SK-MEL-5 (cell line): ENCODE data around the gene ZSCAN5B. TPM values are rescaled to one million over a fixed set of nuclear protein-coding genes. Genes with fewer than 3 reads are reported as not detected.
A peak's percentile ranks its signal among the peaks of the same experiment; 100 is the strongest.
"Not testable (repeated sequence)": the region's sequence is repeated elsewhere in the genome, so short reads cannot be mapped to it uniquely, and the experiment has no call there.

Experiments
- DNase-seq: peaks from one replicate; pipeline ENCODE4 v3.0.0-alpha.2; 2016; ENCODE audit warnings: low read depth, low spot score
- in situ Hi-C: cut with HindIII; loops from 2 replicates; pipeline ENCODE4 v1.10.0; 2016; ENCODE audit warnings: low sequenced_read_pairs, high pct_unique_total_duplicates, low pct_unique_long_range_greater_than_20kb
- total RNA-seq: library from RNA; depleted of rRNA; stranded (reverse); fragments of >200 nt; shearing (Covaris generic); gene quantifications from 2 replicates; pipeline ENCODE4 v1.2.3, GENCODE V29; 2014

Gene ZSCAN5B
- total RNA-seq, 1 experiment from 2014 or later = not detected

GRCh38 chr19:56189785-56190184, 7.8 kb downstream of the ZSCAN5B start:
- in situ Hi-C loops = no loop called here
- no peak for DNase-seq

GRCh38 chr19:56177564-56178243, 19.9 kb downstream of the ZSCAN5B start:
- DNase-seq = no peak
- in situ Hi-C loops = no loop called here

DNA sequence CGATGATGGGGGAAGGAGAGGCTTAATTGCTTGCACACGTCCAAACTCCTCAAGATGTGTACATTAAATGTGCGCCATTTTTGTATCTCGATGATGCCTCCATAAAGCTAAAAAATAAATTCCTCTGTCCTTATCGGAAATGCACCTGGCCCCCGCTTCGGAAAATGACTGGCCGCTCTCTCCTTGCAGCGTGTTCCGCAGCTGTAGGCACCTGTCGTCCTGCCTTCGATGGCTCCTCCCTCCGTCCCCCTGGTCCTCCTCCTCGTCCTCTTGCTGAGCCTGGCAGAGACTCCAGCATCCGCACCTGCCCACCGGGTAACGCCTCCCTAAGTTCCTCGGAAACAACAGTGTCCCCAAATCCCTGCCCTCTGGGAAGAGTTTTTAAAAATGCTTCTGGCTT, 20.7 kb downstream of the ZSCAN5B start:
- no peak for DNase-seq
- in situ Hi-C loops = no loop called here

DNA sequence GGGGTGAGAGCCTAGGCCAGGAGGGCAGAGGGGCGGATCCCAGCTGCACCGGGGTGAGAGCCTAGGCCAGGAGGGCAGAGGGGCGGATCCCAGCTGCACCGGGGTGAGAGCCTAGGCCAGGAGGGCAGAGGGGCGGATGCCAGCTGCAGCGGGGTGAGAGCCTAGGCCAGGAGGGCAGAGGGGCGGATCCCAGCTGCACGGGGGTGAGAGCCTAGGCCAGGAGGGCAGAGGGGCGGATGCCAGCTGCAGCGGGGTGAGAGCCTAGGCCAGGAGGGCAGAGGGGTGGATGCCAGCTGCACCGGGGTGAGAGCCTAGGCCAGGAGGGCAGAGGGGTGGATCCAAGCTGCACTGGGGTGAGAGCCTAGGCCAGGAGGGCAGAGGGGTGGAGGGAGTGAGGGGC, 21.3 kb downstream of the ZSCAN5B start:
- in situ Hi-C loops, DNase-seq: not testable (repeated sequence)

DNA sequence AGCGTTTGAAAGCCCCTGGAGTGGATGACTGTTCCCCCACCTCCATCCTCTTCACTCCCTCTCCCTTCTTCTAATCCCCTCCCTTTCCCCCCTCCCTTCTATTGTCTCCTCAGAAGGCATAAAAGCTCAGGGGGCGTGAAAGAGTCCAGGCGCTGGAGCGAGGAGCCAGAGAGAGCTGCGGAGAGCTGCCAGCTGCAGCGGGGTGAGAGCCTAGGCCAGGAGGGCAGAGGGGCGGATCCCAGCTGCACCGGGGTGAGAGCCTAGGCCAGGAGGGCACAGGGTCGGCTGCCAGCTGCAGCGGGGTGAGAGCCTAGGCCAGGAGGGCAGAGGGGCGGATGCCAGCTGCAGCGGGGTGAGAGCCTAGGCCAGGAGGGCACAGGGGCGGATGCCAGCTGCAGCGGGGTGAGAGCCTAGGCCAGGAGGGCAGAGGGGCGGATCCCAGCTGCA, 21.7 kb downstream of the ZSCAN5B start, which contains the start of gene GALP:
Gene GALP (plus strand): TSS at position 148 of the 447 bp plus-strand sequence. CDS start 1,101 bp downstream, outside the sequence.
- in situ Hi-C loops, DNase-seq: not testable (repeated sequence)

- in situ Hi-C loops = no loop called here
- DNase-seq = no peak
Observed at GRCh38 chr19:56174550-56174949, 23.0 kb downstream of the ZSCAN5B start.

GRCh38 chr19:56174086-56174485, 23.5 kb downstream of the ZSCAN5B start:
- in situ Hi-C loops = no loop called here
- no peak for DNase-seq

- in situ Hi-C loops = no loop called here
- peak; percentile 17 for DNase-seq
Observed at GRCh38 chr19:56170261-56170660, 27.3 kb downstream of the ZSCAN5B start.

DNA sequence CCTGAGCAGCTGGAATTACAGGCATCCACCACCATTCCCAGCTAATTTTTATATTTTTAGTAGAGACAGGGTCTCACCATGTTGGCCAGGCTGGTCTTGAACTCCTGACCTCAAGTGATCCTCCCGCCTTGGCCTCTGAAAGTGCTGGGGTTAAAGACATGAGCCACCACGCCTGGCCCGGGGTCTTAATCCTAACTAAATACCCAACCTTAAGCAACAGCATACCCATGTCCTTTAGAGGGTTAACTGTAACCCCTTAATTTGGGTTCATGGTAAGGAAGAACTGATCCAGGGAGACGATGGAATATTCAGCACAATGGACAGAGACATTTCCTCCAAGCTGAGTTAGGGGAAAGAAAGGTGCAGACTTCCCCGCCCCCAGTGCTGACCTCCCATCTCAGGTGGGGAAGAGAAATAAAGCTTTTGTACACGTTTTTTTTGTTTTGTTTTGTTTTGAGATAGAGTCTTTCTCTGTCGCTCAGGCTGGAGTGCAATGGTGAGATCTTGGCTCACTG, 30.5 kb downstream of the ZSCAN5B start:
- in situ Hi-C loops = no loop called here
- DNase-seq = no peak

- no peak for DNase-seq
- in situ Hi-C loops = no loop called here
Observed at GRCh38 chr19:56163097-56163496, 34.5 kb downstream of the ZSCAN5B start.

DNA sequence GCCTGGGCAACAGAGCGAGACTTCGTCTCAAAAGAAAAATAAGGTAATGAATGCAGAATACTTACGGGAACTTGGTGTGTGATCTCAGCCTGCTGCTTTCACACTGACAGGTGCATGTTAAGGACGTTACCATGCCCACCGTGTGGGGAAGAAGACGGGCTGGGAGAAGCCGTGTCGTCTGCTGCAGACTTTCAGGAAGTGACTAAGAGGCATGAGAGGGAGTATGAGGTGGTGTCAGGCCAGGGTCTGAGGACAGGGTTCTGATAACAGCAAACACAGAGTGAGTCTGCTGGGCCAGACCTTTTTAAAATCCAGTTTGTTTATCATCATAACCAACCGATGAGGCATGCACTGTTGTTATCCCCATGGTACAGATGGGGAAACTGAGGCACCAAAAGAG, 35.3 kb downstream of the ZSCAN5B start:
- in situ Hi-C loops = no loop called here
- no peak for DNase-seq

DNA sequence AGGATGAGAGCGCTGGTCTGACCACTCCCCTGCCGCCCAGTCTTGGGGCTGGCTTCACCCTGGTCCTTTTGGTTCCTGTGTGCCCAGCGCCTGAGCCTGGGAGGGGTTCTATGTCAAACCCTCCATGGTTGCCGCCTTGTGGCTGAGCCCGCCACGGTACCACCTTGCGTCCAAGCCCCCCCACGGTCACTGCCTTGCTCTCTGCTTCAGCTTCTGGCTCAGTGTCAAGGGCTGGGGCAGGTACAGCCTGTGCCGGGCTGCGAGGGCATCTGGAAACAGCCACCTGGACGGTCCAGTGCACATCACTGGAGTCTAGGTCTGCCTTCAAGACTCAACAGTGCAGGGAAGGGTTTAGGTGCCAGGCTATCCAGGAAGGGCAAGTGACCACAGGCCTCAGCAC, 36.0 kb downstream of the ZSCAN5B start:
- no peak for DNase-seq
- in situ Hi-C loops = no loop called here

DNA sequence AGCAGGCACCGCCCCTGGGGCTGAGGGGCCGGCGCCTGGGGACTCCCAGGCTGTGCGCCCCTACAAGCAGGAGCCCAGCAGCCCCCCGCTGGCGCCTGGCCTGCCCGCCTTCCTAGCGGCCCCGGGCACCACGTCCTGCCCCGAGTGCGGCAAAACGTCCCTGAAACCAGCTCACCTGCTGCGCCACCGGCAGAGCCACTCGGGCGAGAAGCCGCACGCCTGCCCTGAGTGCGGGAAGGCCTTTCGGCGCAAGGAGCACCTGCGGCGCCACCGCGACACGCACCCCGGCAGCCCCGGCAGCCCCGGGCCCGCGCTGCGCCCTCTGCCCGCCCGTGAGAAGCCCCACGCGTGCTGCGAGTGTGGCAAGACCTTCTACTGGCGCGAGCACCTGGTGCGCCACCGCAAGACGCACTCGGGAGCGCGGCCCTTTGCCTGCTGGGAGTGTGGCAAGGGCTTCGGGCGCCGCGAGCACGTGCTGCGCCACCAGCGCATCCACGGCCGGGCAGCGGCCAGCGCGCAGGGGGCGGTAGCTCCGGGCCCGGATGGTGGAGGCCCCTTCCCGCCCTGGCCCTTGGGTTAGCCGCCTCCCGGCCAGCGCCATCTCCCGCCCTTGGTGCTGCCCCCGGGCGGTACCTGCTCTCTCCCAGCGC, 37.8 kb downstream of the ZSCAN5B start:
- in situ Hi-C loops = no loop called here
- no peak for DNase-seq

DNA sequence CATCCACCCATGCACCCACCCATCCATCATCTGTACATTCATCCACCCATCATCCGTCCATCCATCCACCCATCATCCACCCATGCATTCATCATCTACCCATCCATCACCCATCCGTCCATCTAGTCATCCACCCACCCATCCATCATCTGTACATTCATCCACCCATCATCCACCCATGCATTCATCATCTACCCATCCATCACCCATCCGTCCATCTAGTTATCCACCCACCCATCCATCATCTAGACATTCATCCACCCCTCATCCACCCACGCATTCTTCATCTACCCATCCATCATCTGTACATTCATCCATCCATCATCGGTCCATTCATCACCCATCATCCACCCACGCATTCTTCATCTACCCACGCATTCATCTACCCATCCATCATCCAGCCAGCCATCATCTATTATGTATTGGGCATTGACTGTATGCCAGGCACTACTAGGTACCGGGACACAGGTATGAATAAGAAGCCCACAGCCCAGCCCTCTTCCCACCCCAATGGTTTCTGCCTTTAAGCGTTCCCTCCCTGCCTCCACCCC, 38.5 kb downstream of the ZSCAN5B start:
- in situ Hi-C loops = no loop called here

GRCh38 chr19:56158170-56158757, 39.3 kb downstream of the ZSCAN5B start:
- in situ Hi-C loops = no loop called here
- no peak for DNase-seq

More for the DNA sequence above, 38.5 kb downstream of the ZSCAN5B start:
- no peak for DNase-seq

- in situ Hi-C loops = no loop called here
- no peak for DNase-seq
Observed at GRCh38 chr19:56156768-56157167, 40.8 kb downstream of the ZSCAN5B start.

DNA sequence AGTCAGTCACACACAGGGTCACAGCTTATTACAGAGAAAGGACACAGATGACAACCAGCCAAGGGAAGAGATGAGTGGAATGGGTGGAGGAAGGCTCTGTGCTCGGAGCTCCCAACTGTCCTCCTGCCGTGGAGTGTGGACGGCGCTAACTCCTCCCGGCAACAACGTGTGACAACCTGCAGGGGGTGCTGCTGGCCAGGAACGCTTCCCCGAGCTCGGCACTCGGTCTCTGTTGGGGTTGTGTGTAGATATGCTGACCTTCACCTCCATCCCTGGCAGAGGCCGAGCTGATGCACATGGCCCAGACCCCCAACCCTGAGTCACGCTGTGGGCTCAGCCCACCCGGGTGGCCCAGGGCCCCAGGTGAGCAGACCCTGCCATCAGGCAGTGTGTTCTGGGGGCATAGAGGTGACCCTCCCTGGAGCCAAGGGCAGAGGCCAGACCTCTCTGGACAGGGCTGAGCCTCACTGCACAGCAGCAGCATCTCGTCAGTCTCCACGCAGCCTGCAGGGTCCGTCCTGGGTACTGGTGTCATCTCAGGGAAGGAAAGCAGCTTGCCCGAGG, 42.4 kb downstream of the ZSCAN5B start:
- peak; percentile 25 for DNase-seq
- in situ Hi-C loops = no loop called here

GRCh38 chr19:56153507-56153906, 44.1 kb downstream of the ZSCAN5B start:
- in situ Hi-C loops = no loop called here

More at GRCh38 chr19:56153507-56153906, 44.1 kb downstream of the ZSCAN5B start:
- DNase-seq = no peak
